GM18520 (cell line): ENCODE results near the gene BAG5.

ENCODE experiments used
- ATAC-seq: cut with Tn5 transposase; IDR thresholded peaks from one replicate; pipeline ENCODE4 v1.9.1; 2021; ENCODE audit not compliant: unreplicated experiment

Gene BAG5

GRCh38 chr14:103563844-103564505, 1.5 kb upstream of the BAG5 start:
- ATAC-seq: no peak

DNA sequence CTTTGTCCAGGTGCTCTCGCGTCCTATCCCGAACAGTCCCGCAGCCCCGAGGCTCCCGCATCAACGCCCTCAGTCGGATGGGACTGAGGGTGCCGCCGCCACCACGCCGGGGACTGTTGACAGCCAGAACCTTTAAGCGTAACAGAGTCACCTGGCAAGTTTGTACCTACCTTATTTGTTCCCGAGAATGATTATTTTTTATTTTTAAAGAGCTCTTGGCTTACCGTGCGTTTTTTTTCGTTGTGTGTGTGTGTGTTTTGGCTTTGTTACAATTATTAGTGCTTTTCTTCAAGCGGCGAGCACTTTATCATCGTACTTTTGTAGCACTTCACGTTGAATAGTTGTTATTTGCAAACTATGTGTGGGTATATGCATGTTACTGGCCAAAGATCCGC, 766 bp upstream of the BAG5 start:
- ATAC-seq: no peak

- no peak for ATAC-seq
Measured at GRCh38 chr14:103562179-103562428, 353 bp downstream of the BAG5 start.

- no peak for ATAC-seq
Measured at GRCh38 chr14:103561381-103562178, 877 bp downstream of the BAG5 start.

DNA sequence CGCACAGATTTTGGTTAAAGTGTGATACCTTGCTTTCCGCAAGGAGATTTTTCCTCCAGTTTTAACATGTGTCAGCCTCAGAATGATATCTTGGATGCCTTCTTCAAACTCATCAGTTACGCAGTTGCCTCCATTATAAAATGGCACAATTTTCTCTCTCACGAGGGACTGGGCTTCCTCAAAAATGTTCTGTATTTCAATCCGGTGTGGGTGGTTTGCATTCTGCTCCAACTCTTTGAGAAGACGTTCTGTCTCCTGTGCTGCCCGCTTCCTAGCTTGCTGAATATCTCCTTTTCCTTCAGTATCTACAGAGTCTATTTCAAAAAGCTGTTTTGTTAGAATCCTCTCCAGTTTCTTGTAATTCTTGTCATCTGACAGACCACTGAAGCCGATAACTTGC, 1.8 kb downstream of the BAG5 start:
- ATAC-seq: no peak

- ATAC-seq: no peak
Measured at GRCh38 chr14:103559766-103560165, 2.7 kb downstream of the BAG5 start.

DNA sequence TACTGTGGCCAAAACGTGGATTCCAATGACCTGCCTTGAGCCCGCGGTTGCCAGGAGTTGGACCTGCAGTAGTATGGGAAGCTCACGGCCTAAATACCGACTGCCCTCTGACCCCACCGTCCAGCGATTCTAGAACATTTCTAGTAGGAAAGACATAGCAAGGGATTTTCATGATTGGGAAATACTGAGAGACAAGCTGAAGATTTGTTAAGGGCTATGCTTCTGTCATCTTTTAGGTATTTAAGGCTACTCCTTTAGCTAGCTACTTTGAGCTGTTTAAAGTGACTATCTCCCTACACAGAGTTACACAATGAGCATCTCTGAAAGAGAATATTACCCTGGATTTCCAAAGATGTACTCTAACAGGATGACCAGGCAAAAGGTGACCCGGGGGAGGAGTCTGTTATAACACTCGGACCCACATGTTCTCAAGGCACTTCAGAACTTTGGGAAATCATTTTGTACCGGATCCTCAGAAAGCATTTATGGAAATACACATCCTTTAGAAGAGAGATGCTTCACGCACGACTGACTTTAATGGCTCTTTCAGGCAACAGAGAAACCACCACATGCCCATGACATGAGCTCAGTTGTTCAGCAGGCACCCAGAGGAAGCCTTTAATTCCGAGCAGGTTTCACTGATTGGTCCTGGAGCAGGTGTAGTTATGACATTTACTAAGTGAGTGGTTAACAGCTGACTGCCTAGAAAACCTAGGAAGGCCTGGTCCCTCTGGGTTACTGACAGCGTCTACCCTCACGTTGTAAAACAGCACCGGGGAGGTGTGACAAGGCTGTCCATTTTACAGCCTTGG, 4.2 kb downstream of the BAG5 start:
- no peak for ATAC-seq

- no peak for ATAC-seq
Measured at GRCh38 chr14:103556946-103557758, 5.3 kb downstream of the BAG5 start.

DNA sequence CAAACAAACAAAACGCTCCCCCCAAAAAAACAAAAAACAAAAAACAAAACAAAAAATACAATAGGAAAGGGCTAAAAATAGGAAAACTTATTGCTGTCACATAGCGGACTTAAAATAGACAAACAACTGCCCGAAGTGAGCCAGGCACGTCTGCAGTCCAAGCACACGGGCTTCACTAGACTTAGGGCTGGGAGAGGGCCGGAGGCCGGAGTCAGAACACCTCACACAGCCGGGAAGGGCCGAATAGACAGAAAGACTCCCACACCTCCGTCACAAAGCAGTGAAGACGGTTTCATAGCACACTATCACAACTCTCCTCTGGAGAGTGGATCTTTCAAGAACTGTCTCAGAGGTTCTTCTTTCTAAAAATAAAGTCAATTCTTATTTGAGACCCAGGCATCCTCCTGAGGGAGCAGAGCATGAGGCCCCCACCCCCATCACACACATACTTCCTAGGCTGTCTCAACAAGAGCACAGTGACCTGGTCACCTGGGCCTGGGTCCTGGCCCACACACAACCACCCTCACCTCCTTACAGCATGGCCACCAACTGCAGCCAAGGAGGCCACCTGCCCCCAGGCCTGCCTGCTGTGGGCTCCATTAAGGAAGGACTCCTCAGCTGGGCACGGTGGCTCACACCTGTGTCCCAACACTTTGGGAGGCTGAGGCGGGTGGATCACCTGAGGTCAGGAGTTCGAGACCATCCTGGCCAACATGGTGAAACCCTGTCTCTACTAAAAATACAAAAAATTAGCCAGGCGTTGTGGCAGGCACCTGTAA, 6.7 kb downstream of the BAG5 start:
- ATAC-seq: no peak

DNA sequence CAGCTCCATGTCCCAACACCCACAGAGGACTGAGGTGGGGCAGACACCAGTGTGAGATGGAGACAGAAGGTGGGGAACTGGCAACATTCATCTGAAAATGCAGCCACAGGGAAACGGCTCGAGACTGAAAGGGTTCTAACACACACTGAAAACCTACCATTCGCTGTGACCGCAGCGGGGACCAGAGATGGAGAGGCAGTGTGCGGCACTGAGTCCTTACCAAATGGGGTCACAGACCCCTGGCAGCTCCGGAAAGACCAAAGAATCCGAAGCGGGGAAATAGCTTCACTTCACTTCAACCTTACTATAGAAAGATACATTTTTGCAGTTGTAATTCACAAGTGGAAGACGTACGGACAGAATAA, 9.6 kb downstream of the BAG5 start:
- no peak for ATAC-seq

DNA sequence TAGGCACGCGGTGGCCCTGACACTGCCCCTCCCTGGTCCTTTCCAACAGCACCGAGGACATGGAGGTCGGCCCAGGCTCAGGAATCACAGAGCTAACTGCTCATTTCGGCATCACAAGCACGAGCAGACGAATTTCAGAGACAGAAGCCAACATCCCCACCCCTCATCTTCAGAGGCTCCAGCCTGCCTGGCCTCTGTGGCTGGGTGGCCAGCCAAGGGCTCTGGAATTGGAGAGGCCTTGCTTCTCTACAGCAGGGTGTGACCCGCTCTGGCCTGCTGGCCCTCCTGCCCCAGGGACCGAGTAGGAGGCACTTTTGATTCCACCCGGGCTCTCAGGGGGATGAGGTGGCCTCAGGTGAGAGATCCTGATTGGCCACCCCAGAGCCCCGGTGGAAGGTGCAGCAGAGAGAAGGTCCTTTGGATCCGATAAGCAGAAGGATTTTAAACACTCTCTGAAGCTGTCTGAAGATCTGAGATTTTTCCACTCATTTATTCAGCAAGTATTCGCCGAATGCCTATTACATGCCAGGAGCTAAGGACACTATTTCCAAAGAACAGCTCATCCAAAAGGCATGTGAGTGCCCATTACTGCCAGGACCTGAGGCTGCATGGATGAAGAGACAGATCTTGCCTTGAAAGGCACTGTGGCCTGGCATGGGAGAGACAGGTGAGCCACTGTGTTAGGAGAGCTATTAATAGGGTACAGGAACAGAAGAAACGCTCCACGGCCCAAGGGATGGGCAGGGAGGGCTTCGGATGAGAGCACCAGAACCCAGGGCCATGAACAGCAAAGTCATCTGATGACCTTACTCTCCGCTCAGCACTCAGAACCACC, 10.2 kb downstream of the BAG5 start:
- no peak for ATAC-seq

DNA sequence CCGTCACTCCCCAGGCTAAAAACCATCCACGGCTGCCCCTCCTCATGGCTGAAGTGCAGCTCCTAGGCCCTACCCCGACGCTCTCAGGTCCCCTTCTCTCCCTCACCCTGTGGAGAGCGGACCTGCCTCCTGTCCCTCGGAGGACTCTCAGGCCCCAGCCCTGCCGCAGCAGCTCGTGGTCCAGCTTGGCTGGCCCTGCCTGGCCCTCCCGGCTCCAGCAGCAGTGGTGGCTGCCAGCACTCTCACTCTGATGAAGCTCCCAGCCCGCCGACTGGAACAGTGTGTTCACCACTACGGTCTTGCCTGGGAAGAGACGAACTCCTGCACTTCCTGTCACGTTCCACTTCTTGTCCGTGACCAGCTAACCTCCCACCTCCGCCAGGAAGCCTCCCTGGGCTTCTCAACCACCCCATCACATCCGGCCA, 11.1 kb downstream of the BAG5 start:
- ATAC-seq: no peak

DNA sequence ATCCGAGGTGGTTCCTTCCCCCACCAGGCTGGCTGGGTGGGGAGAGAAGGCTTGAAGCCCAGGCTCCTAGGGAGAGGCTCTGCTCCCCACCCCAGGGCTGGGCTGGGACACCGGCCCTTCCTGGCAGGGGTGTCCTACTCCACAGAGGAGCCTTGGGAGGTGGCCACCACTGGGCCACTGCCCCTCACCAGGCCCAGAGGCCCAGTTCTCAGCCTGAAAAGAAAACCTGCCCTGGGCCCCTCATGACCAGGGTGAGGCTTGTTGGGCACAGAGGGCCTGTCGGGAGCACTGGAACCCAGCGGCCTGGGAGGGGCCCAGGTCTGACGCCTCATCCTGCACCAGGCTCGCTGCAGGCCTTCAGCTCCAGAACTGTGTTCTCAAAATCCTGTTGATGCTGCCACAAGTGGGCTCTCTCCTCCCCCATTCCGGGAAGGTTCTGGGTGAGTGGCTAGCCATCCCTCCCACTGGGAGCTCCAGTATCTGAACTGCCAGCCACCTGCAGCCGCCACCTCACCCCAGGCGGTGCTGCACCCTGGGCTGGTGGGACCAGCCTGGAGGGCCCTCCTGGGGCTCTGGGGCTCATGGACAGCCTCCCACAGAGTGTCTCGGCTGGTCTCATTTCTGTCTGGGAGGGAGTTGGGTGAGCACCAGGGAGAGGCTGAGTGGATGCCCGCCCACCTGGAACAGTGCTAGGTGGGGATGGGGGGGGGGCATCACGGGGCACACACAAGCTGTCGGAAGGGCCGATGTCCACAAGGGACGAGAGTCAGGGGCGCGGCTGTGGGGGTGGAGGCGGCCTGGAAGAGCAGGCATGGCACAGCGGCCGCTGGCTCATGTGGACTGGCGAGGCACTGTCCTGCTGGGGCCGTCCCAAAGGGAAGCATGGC, 11.8 kb downstream of the BAG5 start:
- ATAC-seq: no peak

- no peak for ATAC-seq
Measured at GRCh38 chr14:103549361-103550311, 12.8 kb downstream of the BAG5 start.

DNA sequence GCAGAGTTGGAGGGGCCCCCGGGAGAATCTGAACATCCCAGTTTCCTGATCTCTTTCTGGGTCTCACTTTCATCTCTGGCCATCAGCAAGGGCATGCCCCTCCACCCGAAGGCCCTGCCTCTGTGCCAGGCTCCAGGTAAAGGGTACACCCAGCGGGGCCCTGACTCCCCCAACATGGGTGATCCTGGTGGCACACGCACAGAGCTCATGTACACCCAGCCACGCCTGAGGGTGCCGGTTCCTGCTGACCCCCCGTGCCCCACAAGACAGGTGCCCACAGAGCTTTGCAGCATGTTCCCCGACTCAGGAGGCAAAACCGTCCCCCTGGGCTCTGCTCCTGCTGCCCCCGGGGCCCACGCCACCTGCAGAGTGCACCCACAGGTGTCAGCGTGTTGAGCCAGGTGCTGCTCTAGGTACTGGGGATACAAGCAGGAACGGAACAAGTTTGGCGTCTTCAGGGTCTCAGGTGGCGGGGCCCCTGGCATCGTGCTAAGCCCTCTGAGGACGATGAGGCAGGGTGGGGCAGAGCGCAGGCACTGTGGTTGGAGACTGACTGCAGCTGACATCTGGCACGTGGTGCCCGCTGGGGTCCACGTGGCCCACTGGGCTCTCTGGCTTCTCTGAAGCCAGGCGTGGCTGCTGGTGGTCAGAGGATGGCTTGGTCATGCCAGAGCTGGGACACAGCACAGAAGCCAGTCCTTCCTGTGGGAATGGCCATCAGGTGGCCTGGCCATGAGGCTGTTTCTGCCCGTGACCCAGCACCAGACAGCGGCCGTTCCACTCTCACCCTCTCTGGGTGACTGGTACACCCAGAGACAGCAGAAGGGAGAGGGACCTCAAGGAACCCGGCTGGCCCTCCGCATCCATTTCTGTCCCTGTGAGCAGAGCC, 13.8 kb downstream of the BAG5 start:
- no peak for ATAC-seq

- ATAC-seq: no peak
Measured at GRCh38 chr14:103547941-103548462, 14.5 kb downstream of the BAG5 start.
